Measurements from ENCODE around the gene SLC22A4.

SLC22A4 gene

GRCh38 chr5:132267166-132267739 lies 26.9 kb upstream of the SLC22A4 start:
- H3K4me3 ChIP-seq (ENCODE audit: low read depth, low read length), result no peak overlapping the region
- DNase-seq (ENCODE audit: low read depth), result no peak
- TF ChIP-seq CTCF (IDR thresholded peaks at IDR 0.05; ENCODE audit: insufficient read depth, low read depth, low read length, missing control alignments), result no peak

GRCh38 chr5:132267931-132268768 lies 26.0 kb upstream of the SLC22A4 start:
- H3K4me3 ChIP-seq (ENCODE audit: low read depth, low read length), result no peak overlapping the region
- peak; percentile 56 for DNase-seq (ENCODE audit: low read depth)
- TF ChIP-seq CTCF (IDR thresholded peaks at IDR 0.05; ENCODE audit: insufficient read depth, low read depth, low read length, missing control alignments), result no peak

- peak; percentile 68 for DNase-seq (ENCODE audit: low read depth)
- no peak for TF ChIP-seq CTCF (IDR thresholded peaks at IDR 0.05; ENCODE audit: insufficient read depth, low read depth, low read length, missing control alignments)
- no peak overlapping the region for H3K4me3 ChIP-seq (ENCODE audit: low read depth, low read length)
Observed at GRCh38 chr5:132268769-132269551, 25.2 kb upstream of the SLC22A4 start.

- TF ChIP-seq CTCF (IDR thresholded peaks at IDR 0.05; ENCODE audit: insufficient read depth, low read depth, low read length, missing control alignments), result no peak
- no peak for DNase-seq (ENCODE audit: low read depth)
- H3K4me3 ChIP-seq (ENCODE audit: low read depth, low read length), result no peak overlapping the region
Observed at GRCh38 chr5:132269635-132270334, 24.4 kb upstream of the SLC22A4 start.

- no peak for TF ChIP-seq CTCF (IDR thresholded peaks at IDR 0.05; ENCODE audit: insufficient read depth, low read depth, low read length, missing control alignments)
- DNase-seq (ENCODE audit: low read depth), result no peak
- no peak overlapping the region for H3K4me3 ChIP-seq (ENCODE audit: low read depth, low read length)
Observed at GRCh38 chr5:132270335-132270665, 23.9 kb upstream of the SLC22A4 start.

- DNase-seq (ENCODE audit: low read depth), result no peak
- H3K4me3 ChIP-seq (ENCODE audit: low read depth, low read length), result no peak overlapping the region
- no peak for TF ChIP-seq CTCF (IDR thresholded peaks at IDR 0.05; ENCODE audit: insufficient read depth, low read depth, low read length, missing control alignments)
Observed at GRCh38 chr5:132270706-132271105, 23.5 kb upstream of the SLC22A4 start.
